Measurements from ENCODE around the gene HHIPL1. TPM values are rescaled to one million over a fixed set of nuclear protein-coding genes. Genes with fewer than 3 reads are reported as not detected.
A peak's percentile ranks its signal among the peaks of the same experiment; 100 is the strongest.

The HHIPL1 gene
- total and polyA plus RNA-seq, 2 experiments from 2014 or later, result 0.83 to 1.4 TPM

DNA sequence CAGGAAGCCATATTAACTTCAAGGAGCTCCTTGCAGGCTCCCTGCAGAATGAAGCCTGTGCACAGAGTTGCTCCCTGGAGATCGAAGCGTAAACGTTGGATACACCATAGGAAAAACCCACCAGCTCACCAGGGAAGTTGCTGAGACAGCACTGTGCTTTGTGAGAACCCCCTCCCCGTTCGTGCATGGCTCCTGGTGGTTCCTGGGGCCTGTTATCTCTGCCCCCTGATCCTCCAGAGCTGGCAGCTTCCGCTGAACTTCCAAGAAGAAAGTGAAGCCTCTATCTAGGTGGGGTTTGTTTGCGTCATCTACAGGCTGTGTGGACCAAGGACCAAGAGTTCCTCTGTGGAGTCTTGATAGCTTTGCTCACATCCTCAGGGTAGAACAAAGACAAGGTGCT, 38.6 kb upstream of the HHIPL1 start:
- no peaks in the 10 kb centered on the region for H3K36me3 ChIP-seq (replicated peaks; ENCODE audit: insufficient read depth, low read depth)
- H4K20me1 ChIP-seq (ENCODE audit: insufficient read depth, poor library complexity, severe bottlenecking), result peaks cover 14% of the 10 kb centered on the region
- H3K4me2 ChIP-seq, result peak overlapping the region; percentile 100
- no peaks in the 10 kb centered on the region for H3K27me3 ChIP-seq
- no peak overlapping the region for H3K4me3 ChIP-seq
- no peaks in the 10 kb centered on the region for H3K9me2 ChIP-seq (replicated peaks; ENCODE audit: insufficient read depth)
- 48% methylated on average over 7 of the region's 7 CpGs for WGBS (ENCODE audit: low lambda C conversion rate, missing lambda C conversion rate)
- DNase-seq (ENCODE audit: low spot score), result peak; percentile 61
- H3K27ac ChIP-seq, result peak overlapping the region; percentile 97
- no peak overlapping the region for H2AFZ ChIP-seq
- peaks cover 22% of the 10 kb centered on the region for H3K79me2 ChIP-seq
- H3K4me1 ChIP-seq (ENCODE audit: insufficient read depth), result peaks cover 24% of the 10 kb centered on the region
- TF ChIP-seq EZH2phosphoT487 (IDR thresholded peaks at IDR 0.05; ENCODE audit: low read depth, severe bottlenecking, unreplicated experiment) (no peak), EZH2 (IDR thresholded peaks at IDR 0.05; ENCODE audit: borderline replicate concordance) (no peak)
- TF ChIP-seq, protein P1, sequence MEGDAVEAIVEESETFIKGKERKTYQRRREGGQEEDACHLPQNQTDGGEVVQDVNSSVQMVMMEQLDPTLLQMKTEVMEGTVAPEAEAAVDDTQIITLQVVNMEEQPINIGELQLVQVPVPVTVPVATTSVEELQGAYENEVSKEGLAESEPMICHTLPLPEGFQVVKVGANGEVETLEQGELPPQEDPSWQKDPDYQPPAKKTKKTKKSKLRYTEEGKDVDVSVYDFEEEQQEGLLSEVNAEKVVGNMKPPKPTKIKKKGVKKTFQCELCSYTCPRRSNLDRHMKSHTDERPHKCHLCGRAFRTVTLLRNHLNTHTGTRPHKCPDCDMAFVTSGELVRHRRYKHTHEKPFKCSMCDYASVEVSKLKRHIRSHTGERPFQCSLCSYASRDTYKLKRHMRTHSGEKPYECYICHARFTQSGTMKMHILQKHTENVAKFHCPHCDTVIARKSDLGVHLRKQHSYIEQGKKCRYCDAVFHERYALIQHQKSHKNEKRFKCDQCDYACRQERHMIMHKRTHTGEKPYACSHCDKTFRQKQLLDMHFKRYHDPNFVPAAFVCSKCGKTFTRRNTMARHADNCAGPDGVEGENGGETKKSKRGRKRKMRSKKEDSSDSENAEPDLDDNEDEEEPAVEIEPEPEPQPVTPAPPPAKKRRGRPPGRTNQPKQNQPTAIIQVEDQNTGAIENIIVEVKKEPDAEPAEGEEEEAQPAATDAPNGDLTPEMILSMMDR (IDR thresholded peaks at IDR 0.05; ENCODE audit: poor library complexity), result no peak
- H3K9me3 ChIP-seq (ENCODE audit: low read depth), result no peaks in the 10 kb centered on the region

DNA sequence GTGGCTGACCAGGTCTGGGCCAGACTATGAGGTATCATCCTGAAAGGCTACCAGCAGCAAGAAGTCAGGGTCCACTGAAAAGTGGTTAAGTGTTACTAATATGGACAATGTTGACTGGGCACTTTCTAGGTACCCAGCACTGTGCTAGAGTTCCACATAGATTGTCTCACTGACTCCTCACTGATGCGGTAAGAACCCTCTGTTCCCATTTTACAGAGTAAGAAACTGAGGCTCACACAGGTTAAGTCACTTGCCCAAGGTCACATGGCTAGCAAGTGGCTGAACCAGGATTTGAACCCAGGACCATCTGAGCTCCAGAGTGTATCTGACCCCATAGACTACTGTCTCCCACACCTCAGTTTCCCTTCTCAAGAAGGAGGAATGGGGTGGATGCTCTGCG, 36.3 kb upstream of the HHIPL1 start:
- DNase-seq (ENCODE audit: low spot score), result no peak
- peaks cover 1% of the 10 kb centered on the region for H3K79me2 ChIP-seq
- H3K27me3 ChIP-seq, result no peaks in the 10 kb centered on the region
- H3K9me3 ChIP-seq (ENCODE audit: low read depth), result no peaks in the 10 kb centered on the region
- H3K4me2 ChIP-seq, result no peak overlapping the region
- WGBS (ENCODE audit: low lambda C conversion rate, missing lambda C conversion rate), result 96% methylated on average over 2 of the region's 2 CpGs
- no peaks in the 10 kb centered on the region for H3K36me3 ChIP-seq (replicated peaks; ENCODE audit: insufficient read depth, low read depth)
- no peak overlapping the region for H3K4me3 ChIP-seq
- no peak overlapping the region for H2AFZ ChIP-seq
- H3K4me1 ChIP-seq (ENCODE audit: insufficient read depth), result peaks cover 22% of the 10 kb centered on the region
- no peak for TF ChIP-seq EZH2 (IDR thresholded peaks at IDR 0.05; ENCODE audit: borderline replicate concordance)
- TF ChIP-seq, protein P1 (IDR thresholded peaks at IDR 0.05; ENCODE audit: poor library complexity), result no peak
- no peaks in the 10 kb centered on the region for H4K20me1 ChIP-seq (ENCODE audit: insufficient read depth, poor library complexity, severe bottlenecking)
- no peak overlapping the region for H3K27ac ChIP-seq
- H3K9me2 ChIP-seq (replicated peaks; ENCODE audit: insufficient read depth), result no peaks in the 10 kb centered on the region

DNA sequence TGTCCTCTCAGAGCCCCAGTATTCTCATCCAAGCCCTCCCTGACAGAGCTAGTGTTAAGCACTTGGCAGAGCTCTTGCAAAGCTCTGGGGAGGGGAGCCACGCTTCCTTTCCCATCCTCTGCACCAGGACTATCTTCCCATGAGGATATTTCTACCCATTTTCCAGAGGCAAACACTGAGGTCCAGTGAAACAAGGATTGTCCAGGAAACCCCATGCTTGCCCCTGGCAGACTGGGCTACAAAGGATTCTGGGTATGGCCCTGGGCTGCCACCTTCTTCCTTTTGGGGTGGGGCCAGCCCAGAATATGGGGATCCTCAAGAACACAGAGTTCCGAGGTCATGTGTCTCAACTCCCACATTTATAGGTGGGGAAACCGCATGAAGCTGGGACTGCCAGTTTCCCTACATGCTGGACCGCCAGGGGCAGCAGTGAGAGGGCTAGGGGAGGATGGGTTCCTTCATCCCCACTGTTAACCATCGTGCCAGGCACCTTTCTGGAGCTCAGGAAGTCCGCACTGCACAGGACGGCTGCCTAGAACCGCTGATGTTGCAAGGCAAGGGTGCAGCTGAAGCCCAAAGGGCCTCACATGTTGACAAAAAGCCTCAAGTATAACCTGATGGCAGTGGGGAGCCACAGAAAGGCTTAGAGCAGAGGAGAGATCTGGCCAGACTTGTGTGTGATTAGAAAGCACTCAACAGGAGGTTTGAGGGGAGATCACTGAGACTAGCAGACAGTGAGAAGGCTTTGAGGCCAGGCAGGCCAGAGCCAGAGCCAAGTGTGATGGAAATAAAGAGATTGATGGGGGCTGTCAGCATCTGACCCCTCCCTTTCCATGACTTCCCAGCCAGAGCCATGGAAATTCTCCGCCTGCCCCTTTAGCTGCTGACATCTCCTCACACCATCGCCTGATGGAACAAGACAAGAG, 35.4 kb upstream of the HHIPL1 start:
- no peak overlapping the region for H3K4me3 ChIP-seq
- H2AFZ ChIP-seq, result no peak overlapping the region
- H3K36me3 ChIP-seq (replicated peaks; ENCODE audit: insufficient read depth, low read depth), result no peaks in the 10 kb centered on the region
- TF ChIP-seq EZH2phosphoT487 (IDR thresholded peaks at IDR 0.05; ENCODE audit: low read depth, severe bottlenecking, unreplicated experiment), result no peak
- TF ChIP-seq EZH2 (IDR thresholded peaks at IDR 0.05; ENCODE audit: borderline replicate concordance), result no peak
- TF ChIP-seq, protein P1 (IDR thresholded peaks at IDR 0.05; ENCODE audit: poor library complexity), result no peak
- no peak for DNase-seq (ENCODE audit: low spot score)
- H3K4me1 ChIP-seq (ENCODE audit: insufficient read depth), result peaks cover 22% of the 10 kb centered on the region
- H4K20me1 ChIP-seq (ENCODE audit: insufficient read depth, poor library complexity, severe bottlenecking), result no peaks in the 10 kb centered on the region
- no peaks in the 10 kb centered on the region for H3K9me2 ChIP-seq (replicated peaks; ENCODE audit: insufficient read depth)
- H3K79me2 ChIP-seq, result no peaks in the 10 kb centered on the region
- no peaks in the 10 kb centered on the region for H3K27me3 ChIP-seq
- 90% methylated on average over 9 of the region's 10 CpGs for WGBS (ENCODE audit: low lambda C conversion rate, missing lambda C conversion rate)
- H3K27ac ChIP-seq, result no peak overlapping the region
- no peak overlapping the region for H3K4me2 ChIP-seq
- no peaks in the 10 kb centered on the region for H3K9me3 ChIP-seq (ENCODE audit: low read depth)
